Stimulated activated CD8-positive, alpha-beta memory T cell treated with anti-CD3 and anti-CD28 coated beads, Interleukin-7, amount 100 ng/mL, for 48 hours (primary cell): Measurements from ENCODE around the gene GAB4.
"Not testable (repeated sequence)": the region's sequence is repeated elsewhere in the genome, so short reads cannot be mapped to it uniquely, and the experiment has no call there.

Source experiments
- DNase-seq, 2 donors: peaks; one replicate each; pipeline ENCODE4 v3.0.0-alpha.2; 2020; ENCODE audit warnings: low read depth in 1 of 2; ENCODE audit errors: extremely low read depth in 1 of 2

Gene GAB4

DNA sequence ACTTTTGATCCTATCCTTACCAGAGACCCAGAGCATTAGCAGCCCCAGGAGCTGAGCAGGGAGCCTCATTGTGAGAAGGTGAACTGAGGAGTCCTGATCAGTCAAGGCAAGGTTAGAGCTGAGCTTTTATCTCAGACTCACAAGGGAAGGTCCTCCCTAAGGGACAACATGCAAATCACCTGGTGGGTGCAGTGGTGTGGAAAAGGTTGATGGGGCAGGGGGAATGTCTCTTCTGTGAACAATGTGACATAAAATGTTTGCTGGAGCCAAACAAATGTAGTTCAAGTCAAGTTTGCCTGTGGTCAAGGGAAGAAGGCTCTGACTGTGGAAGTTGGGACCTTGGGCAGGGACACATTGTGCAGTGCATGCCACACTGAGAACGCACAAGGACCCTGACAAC lies 93.1 kb downstream of the GAB4 start:
- not testable (repeated sequence) for DNase-seq

GRCh38 chr22:16914006-16914405 lies 94.0 kb downstream of the GAB4 start:
- no peak for DNase-seq

- no peak for DNase-seq
These were observed 95.7 kb downstream of the GAB4 start for GRCh38 chr22:16912281-16912680.
